CD4-positive, alpha-beta T cell treated with Interleukin-12 subunit alpha and Interleukin-12 subunit beta, for 1 hour (primary cell): ENCODE results near the gene SETMAR.
"Not testable (repeated sequence)": the region's sequence is repeated elsewhere in the genome, so short reads cannot be mapped to it uniquely, and the experiment has no call there.

Experiments
- DNase-seq: peaks from one replicate; pipeline ENCODE4 v3.0.0-alpha.2; 2020

The SETMAR gene

DNA sequence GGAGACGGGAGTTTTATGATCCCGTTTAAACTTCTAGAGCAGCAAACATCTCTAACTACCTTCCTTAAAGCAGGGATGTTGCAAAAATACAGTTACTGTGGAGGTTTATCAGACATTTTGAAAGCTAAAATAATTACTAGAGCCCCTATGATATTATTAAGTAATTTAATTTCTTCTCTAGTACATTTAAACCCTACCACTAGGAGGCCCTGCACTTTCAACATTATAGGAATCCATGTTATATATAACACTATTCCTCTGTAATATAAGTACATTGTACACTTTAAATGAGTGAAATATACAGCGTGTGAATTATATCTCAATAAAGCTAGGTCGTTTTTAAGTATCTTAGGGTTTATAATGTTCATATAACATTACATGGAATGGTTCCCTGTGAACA lies 11.5 kb downstream of the SETMAR start:
- DNase-seq, result no peak

DNA sequence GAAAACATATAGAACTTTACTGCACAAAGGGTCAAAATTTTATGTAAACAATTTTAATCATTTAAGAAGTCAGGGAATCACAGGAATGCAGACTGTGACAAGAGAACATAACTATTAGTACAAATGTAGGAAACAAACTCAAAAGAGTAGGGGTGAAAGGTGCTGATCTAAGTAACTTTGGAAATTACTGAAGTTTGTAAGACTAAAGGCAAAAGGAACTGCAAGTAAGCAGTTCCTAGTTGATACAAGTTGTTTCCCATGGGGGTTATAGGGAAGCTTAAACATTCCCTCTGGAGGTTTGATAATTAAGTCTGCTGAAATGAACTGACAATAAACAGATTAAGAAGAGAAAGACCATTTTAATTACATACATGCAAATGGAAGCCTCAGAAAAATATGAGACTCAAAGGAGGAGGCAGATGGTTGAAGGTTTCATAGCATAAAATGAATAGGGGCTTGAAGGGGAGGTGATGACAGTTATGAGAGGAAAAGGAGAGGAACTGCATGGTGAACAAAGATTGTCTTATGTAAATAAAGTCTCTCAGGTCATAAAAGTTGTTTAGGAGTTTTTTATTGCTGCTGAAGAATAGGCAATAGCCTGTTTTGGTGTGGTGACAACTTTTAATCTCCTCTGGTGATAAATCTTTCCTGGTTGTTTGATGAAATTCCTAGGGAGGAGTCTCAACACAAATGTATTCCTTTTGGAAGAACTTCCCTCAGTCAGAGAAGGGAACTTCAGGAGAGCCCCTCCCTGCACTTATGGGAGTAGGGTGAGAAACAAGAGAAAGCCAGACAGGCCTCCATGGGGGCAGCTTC lies 17.1 kb downstream of the SETMAR start:
- DNase-seq, result no peak

DNA sequence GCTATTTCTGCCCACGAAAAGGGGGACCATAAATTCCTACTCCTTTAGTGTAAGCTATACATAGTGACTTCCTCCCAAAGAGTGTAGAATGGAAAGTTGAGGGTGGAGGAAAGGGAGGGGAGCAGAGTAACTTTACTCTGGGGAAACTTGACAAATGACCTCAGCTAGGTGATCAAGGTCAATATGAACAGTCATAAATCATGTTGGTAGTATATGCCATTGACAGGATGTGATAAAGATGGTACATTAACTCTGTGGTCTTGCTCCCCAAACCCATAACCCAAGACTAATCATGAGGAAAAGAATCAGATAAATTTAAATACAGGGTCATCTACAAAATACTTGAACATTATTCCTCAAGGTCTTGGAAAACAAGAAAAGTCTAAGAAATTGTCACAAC lies 18.6 kb downstream of the SETMAR start:
- DNase-seq, result no peak

DNA sequence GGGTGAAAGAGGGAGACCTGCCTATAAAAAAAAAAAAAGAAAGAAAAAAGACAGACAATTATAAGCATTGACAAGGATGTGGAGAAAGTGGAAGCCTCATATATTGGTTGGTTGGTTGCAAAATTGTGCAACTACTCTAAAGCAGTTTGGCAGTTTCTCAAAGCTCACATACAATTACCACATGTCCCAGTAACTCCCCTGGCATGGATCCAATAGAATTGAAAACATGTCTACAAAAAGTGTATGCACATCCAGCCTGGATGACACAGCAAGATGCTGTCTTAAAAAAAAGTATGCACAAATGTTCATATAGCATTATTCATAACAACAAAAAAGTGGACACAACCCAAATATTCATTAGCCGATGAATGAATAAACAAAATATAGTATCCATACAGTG lies 19.5 kb downstream of the SETMAR start:
- DNase-seq, result no peak

DNA sequence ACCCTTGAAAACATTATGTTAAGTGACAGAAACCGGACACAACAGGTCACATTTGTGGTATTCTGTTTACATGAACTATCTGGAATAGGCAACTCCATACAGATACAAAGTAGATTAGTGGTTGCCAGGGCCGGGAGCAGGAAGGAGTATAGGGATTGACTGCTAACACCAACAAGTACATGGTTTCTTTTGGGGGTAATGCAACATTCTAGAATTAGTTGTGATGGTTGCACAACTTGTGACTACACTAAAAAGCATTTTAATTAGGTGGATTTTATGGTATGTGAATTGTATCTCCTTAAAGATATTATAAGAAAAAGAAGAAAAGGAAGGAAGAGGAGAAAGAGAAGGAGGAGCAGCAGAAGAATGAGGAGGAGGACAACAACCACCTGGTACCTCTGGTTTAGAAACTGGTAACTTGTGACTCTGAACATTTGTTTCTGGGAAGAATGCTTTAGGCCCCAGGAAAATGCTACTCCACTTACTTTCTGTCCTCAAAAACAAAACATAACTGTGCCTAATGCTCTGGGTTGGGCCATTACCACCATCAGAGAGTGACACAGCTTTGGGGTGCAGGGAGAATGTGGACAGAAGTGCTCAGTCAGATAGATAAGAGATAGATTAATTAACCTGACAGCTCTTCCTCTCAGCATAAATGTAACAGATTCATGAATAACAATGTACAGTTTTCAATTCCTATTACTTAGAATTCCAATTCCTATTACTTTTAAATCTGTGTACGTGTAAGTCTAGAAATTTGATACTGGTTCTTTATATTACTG lies 20.3 kb downstream of the SETMAR start:
- no peak for DNase-seq

DNA sequence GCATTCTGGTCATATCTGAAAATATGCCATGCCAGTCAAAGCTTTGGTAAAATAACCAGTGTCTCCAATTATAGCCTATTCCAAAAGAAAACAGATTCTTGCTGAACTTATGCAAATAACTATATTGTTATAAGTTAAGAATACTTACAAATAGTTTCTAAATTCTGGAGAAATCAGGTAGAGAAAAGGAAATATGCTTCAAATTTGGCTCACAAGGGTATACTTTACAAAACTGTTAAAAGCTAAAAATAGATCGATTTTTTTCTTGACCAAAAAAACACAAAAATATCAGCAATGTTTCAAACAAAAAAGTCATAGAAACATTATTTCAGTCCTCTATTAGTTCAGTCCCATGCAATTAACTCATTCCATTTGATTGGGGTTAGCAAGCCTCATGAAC lies 23.7 kb downstream of the SETMAR start:
- no peak for DNase-seq

DNA sequence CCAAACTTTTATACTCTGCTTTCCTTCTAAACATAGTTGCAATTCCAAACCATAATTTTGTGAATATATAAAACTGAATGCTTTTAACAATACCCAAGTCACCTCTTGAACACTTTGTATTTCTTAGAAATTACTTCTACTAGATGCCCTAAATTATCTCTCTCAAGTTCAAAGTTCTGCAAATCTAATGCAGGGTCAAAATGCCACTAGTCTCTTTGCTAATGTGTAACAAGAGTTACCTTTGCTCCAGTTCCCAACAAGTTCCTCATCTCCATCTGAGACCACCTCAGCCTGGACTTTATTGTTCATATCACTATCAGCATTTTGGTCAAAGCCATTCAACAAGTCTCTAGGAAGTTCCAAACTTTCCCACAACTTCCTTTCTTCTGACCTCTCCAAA lies 26.6 kb downstream of the SETMAR start:
- not testable (repeated sequence) for DNase-seq

DNA sequence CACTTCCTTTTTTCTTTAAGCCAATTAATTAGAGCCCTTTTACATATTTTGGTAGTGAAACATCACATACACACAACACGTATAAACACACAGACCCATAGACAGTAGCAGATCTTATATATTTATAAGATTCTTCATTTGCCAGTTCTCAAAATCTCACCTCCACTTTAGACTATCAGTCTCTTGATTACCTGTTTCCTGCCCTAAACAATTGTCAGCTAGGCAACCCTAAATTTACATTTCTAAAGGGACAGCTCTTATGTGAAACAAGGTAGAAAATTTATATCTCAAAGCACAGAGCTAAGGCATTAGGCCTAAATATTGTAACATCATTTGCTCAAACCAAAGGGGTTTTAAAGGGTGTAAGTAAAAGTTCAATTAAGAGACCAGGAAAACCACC lies 28.9 kb downstream of the SETMAR start:
- no peak for DNase-seq

DNA sequence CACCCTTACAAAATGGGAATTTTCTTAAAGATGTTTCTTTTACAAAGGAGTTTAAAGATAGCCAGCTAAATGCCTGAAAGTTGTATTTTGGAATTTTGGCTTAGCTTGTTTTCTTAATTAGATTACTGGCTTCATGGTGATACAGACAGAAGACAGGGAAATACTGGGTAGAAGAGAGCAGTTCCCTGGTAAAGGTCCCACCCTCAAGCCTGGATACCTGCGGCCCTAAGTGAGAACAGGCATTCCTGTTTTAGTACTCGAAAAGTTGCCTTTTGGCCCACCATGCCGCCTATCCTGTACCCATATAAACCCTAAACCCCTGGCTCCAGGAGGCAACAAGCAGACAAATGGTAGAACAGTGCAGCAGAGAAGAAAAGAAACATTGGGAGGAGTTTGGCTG lies 29.4 kb downstream of the SETMAR start:
- no peak for DNase-seq

DNA sequence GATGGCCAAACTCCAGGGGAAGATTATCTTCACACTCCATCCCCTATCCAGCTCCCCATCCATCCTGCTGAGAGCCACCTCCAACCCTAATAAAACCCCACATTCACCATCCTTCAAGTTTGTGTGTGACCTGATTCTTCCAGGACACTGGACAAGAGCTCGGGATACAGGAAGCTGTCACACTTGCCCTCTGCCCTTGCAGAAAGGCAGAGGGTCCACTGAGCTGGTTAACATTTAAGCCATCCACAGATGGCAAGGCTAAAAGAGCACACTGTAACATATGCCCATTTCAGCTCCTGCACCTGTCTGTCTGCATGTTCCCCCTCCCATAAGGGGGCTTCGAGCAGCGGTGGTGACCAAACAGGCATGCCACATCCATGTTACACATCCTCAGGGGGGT lies 29.8 kb downstream of the SETMAR start:
- no peak for DNase-seq

DNA sequence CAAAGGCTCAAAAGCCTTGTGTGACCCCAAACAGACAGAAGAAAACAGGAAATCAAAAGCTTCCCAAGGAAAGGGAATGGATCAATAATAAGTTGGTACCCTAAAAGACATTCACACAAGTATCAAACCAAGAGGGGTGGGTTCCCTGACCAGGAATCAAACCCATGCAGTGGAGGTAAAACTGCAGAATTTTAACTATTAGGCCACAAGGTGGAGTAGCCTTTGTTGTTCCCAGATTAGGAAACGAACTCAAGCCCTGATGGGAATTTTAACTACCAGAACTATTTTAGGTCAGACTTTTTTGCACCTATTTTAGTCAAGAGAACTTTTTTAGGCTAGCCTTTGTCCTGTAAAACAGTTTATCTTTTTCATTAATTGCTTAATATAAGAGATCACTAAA lies 31.4 kb downstream of the SETMAR start:
- no peak for DNase-seq

DNA sequence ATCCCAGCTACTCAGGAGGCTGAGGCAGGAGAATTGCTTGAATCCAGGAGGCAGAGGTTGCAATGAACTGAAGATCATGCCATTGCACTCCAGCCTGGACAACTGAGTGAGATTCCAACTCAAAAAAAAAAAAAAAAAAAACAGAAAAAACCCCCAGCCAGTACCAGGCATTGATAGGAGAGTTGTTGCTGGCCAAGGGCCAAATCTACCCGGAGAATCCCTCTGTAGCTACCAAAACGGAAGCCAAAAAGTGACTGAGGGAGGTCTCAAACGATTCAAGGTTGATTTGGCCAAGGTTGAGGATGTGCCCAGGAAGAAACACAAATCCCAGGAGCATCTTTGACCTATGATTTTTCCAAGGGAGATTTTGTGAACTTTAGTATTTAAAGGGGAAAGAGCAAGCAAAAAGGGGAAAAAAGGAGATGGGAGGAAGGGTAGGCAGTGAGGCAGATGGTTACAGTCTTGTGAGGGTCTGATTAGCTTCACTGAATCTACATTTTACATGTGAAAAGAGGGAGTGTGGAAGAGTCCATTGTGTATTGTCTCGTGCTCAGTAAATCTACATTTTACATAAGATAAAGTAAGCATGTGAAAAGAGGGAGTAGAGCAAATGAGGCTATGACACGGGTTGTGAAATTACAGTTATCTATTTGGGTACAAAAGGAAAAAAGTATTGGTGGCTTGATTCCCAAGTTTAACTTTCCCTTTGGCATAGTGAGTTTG lies 32.8 kb downstream of the SETMAR start:
- DNase-seq, result no peak

DNA sequence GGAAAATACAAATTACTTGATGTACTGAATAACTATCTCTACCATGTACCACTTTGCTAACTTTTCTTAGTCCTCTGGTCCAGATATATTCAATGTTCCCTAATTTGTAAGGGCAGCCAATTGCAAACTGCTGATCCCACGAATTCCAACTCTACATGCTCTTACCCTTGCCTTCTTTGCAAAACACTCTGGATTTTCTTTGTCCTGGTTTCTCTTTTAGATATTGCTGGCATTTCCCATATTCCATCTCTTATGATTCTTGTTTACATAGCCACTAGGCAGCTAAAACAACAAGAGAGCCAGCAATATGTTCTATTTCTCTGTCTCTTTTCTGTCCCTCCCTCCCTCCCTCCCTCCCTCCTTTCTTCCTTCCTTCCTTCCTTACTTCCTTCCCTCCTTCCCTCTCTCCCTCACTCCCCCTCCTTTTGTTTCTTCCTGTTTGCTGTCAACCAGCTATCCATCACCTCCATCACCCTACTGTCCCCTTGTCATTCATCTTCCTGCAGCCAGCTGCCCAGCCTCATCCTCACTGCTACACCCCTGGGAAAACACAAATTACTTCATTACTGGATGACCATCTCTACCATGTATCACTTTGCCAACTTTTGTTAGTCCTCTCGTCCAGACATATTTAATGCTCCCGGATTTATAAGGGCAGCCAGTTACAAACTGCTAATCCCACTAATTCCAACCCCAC lies 33.8 kb downstream of the SETMAR start:
- no peak for DNase-seq

DNA sequence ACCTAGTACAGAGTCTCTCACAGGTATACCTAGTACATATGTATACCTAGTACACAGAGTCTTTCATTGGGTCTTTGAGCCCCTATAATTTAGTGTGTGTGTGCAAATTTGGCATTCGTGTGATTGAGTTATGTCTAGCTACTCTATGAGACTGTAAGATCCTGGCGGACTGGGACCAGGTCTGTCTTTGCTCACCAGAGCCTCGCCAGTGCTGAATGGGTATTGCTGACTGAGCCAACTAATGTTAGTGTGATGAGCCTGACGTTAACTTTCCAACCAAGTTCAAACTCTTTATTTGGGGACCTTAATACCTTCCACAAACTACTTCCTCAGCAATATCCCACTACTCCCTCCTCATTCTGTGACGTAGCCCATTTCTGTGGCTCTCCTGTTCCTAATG lies 35.6 kb downstream of the SETMAR start:
- no peak for DNase-seq

DNA sequence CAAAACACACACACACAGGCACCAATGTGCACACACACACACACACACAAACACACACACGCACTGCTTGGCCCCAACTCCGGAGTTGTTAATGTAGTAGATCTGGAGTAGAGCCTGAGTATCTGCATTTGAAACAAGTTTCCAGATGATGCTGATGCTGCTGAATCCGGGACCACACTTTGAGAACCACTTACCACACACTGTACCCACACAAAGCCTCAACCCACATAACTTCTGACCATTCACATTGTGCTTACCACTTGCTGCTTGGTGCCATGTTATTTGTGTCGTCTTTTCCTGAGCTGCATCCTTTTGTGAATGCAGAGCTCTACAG lies 36.9 kb downstream of the SETMAR start:
- DNase-seq, result no peak

DNA sequence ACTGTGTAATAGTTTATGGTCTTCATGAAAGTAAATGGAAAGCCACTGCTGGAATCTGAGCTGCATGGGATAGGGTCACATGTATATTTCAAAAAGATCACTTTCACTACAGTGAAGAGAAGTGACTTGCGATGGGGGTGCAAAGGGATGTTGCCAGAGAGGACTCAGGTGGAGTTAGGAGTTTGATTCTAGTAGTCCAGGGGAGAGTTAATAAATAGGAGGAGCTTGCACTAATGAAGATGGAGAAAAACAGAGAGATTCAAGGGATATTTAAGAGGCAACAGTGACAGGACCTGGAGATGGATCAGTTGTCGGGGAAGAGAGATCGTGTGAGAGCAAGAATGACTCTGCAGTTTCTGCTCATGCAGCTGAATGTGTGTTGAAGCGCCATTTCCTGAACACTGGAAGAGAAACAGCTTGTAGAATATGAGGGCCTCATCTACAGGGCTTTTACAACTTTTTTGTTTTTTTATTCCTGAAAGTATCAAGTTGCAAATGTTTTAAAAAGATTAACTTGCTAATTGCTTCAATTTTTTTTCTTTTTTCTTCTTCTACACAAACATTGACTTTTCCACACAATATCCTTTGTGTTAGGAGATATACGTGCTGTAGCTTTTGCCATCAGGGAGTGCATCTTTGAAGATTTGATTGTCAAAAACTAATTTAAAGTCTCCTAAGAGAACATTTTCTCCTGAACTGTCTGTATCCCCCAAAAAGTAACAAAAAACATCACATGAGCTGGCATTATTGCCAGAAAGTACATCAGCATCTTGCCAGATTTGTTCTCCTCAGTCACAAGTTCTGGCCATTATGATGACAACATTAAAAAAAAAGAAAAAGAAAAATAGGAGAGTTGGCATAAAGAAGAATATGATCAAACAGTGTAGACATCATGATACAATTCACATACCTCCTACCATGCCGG lies 37.5 kb downstream of the SETMAR start:
- no peak for DNase-seq

DNA sequence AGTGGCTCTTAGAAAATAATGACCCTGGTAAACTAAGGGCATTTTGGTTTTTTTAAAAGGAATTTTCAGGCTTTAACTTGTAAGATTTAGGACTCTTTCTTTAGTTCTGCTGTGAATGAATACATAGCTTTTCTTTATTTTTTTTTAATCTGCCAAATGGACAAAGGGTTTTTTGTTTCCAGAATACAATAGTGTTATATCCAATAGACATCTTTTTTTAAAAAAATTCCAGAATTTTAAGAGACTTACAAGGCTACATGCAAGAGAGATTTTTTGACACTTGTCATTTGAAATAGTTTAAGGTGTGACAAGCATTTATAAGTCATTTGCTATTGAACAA lies 38.1 kb downstream of the SETMAR start:
- no peak for DNase-seq

DNA sequence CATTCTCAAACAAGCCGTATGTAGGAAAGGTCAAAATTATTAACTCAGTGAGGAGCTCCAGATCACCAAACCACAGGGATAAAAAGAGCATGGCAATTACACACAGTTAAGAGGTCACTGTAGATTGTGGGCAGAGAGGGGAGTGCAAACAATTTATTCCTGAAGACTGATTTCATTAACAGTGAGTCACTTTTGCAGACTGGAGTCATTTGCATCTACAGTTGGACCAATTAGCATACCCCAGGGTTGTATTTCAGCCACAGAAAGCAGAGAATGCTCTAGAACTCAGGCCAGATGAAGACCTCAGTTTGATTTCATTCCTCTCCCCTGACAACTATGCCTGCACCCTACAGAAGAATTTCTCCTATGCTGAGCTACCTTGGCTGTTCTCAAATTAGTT lies 40.1 kb downstream of the SETMAR start:
- DNase-seq, result no peak

DNA sequence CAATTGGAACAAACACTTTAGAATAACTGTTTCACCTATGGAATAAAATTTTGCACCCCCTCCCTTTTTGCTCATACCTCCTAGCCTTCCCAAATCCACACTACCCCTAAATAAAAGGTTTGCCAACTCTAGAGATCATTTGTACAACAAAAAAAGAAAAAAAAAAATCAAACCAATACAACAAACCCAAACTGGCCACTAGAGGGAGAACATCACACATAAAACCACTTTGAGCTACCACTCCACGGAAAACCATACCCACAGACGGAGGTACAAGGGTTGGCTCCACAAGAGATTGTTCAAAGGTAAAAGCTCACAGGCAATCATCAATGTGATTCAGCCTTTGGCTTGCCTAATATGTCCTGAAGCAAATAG lies 47.6 kb downstream of the SETMAR start:
- peak; percentile 70 for DNase-seq

DNA sequence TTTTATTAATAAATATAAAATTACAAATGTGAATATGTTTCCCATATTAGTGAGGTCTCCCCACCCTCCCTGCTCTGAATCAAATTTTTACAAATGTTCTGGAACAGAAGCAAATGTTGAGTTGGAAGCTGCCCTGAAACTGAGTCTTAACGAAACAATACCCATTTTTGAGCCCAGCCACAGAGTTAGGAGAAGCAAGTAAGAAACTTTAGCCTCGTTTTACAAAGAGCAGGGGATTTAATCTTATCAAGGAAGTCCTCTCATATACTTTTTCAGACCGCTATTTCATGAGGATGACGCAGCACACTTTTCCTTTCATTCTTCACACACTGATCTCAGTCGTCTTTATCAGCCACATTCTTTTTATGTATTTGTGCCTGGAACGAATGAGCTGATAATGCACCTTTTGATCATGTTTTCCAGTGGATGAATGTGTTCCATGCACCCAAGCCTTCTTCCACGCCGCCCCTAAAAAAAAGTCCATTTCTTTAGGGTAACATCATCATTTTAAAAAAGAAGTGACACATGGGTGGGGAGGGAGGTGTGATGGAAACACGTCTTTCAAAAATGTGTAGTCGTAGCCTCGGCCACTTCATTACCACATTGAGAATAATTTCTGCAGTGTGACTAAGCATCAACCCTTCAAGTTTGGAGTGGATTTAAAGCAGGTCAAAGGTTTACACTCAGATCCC lies 48.1 kb downstream of the SETMAR start:
- DNase-seq, result no peak

DNA sequence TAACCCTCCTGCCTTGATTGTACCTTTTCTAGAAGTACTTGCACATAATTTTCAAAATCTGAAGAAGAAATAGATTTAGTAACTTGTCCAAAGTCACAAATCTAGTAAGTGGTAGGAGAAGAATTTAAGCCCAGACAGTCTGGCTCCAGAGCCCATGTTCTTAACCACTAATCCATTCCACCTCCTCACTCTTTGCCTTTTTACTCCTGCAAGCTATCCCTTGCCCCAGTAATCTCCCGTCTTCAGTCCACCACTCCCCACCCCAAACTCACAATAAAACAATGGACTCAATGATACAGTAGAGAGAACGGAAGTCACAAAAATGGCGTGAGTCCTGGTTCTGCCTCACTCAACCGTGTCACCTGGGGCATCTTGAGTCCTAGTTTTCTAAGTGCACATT lies 48.7 kb downstream of the SETMAR start:
- no peak for DNase-seq
